GM21576 (cell line): ENCODE results near the gene SNAPC4.

Experiments used
- ATAC-seq: cut with Tn5 transposase; IDR thresholded peaks from one replicate; pipeline ENCODE4 v1.9.1; 2021; ENCODE audit warnings: mild to moderate bottlenecking, moderate library complexity; ENCODE audit not compliant: unreplicated experiment

The SNAPC4 gene

DNA sequence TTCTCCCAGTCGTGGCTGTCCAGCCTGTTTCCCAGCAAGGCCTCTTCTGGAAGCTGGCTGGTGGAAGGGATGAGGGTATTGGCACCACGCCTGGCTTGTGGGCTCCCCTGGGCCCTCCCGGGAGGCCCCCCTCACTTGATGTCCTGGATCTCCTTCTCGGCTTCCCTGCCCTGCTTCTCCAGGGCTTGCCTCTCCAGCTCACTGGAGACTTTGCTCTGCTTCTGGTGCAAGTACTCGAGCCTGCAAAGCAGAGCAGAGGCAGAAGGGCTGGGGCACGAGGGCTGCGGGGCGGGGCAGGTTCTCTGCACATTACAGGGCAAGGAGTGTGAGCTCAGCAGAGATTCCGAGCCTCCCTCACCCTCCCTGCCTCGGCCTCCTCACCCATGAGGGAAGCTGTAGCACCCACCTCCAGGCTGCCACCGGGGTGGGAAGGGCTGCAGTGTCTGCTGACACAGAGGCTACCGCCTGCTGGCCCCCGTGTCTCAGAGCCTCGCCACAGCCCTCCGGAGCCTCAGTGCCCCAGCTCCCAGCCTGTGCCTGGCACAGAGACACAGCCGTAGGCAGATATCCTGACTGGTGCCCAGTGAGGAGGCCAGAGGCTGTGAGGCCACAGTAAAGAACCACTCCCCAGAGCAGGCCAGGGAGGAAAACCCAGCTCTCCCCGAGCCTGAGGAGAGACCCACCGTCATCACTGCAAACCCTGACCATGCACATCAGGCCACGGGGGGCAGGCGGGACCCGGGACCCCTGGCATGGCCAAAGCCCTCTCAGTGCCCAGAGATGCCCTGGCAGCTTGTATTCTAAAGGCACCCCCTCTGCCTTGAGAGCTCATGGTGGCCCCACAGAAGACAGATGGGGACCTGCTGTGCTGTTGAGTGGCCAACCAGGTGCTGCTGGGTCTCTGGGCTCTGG, 7.2 kb downstream of the SNAPC4 start:
- no peak for ATAC-seq

DNA sequence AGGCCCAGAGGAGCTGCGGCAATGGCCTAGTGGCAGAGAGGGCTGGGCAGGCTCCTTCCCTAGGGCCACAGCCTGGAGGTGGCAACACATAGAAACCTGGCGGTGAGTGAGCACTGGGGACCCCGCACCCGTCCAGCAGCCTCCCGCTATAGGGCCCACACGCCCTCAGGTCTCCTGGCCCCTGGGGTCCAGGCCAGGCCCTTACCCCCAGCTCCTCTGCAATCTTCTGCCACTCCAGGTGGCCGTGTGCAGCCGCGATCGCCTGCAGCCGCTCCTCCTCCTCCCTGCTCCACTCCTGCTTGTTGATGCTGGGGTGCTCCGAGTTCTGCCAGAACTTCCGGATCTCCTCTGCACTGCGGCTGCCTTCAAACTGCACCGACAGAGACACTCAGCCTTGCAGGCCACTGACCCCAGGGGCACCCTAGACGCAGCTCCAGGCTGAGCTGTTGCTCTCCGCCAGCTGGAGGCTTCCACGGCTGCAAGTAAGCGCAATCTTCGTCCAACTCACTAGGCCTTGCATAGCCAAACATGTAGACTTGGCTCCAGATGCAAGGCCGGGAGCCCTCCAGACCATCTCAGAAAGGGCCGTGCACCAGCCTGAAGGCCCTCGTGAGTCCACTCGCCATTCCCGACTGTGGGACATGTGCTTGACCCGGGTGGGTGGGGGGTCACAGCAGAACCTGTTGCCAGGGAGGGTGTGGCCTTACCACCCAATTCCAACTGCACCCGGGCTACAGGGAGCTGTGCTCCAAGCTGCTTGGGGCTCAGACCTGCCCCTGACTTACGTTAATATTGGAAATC, 8.0 kb downstream of the SNAPC4 start:
- no peak for ATAC-seq

GRCh38 chr9:136389396-136389795, 10.6 kb downstream of the SNAPC4 start:
- no peak for ATAC-seq

- no peak for ATAC-seq
These were observed 12.8 kb downstream of the SNAPC4 start for GRCh38 chr9:136387217-136387616.

DNA sequence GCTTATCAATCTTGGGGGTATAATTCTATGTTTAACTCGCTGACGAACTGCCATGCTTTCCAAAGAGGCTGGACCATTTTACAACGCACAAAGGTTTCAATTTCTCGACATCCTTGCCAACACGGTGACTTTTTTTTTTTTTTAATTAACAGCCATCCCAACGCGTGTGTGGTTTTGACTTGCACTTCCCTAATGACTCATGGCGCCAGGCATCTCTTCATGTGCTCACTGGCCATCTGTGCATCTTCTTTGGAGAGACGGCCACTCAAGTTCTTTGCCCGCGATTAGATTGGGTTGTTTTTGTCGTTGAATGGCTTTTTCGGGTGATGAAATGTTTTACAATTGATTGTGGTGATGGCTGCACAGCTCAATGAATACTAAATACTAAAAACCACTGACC, 14.0 kb downstream of the SNAPC4 start:
- ATAC-seq, result no peak

DNA sequence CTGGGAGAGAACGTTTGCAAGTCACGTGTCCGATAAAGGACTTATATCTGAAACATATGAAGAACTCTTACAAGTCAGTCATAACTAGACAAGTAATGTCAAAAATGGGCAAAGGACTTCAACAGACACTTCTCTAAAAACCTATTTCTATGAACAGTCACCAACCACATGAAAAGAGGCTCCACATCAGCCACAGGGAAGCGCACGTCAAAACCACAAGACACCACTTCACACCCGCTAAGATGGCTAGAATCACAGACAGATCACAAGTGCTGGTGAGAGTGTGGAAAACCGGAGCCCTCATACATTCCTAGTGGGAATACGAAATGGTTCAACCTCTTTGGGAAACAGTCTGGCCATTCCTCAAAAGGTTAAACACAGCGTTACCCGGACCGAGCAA, 15.0 kb downstream of the SNAPC4 start:
- no peak for ATAC-seq

DNA sequence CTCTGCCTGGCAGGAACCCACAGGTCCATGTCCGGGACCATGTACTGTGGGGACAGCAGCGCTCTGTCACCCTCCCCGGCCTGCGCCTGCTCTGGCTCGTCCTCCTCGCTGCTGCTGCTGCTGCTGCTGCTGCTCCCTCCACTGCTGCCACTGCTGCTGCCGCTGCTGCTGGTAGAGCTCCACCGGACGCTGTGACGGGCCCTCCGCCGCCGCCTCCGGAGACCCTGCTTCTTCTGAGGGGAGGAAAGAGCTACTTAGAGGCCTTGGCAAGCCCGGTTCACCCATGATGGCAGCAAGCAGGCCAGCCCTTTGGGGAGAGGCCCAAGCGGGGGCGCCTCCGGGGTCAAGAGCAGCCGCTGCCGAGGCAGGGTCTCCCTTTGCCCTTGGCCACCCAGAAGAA, 16.5 kb downstream of the SNAPC4 start:
- no peak for ATAC-seq

DNA sequence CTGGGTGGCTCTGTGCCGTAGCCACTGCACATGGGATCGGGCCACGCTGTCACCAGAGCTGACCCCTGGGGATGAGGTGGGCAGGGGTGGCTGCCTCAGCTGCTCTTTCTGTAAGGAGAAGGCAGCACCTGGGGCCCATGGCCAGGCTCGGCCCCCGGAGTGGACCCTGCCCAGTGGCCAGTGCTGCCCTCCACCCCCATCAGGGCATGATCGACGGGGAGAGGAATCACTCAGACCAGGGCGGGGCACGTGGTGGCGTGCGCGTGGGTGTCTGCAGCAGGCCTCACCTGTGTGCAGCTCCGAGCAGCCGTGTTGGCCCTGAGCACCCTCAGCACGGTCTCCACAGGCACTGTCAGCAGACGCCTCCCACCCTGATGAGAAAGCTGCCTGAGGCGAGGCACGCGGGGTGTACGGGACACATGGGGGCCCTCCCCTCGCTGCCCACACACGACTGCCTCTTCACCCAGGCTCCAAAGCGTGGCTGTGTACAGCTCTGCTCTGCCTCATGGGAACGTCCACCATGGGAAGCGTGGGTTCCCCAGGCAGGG, 17.9 kb downstream of the SNAPC4 start:
- ATAC-seq, result no peak

DNA sequence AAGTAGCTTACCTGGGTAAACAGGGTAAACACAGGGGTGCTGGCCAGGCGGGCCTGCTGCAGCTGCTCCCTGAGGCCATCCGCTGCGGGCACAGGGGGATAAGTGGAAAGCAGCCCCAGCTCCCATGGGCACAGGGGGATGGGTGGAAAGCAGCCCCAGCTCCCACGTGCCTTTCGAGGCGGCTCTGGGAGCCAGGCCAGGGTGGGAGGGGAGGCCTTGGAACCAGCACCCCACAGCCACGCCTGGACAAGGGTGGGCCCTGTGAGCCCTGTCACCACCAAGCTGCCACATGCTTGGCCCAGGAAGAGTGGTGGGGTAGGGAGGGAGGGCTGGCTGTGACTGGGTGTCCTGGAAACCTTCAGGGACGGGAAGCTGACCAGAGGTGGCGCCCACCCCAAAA, 18.7 kb downstream of the SNAPC4 start:
- ATAC-seq, result no peak

GRCh38 chr9:136380381-136380780, 19.6 kb downstream of the SNAPC4 start:
- ATAC-seq, result no peak

- ATAC-seq, result no peak
These were observed 20.1 kb downstream of the SNAPC4 start for GRCh38 chr9:136379891-136380290.

GRCh38 chr9:136379401-136379800, 20.6 kb downstream of the SNAPC4 start:
- ATAC-seq, result no peak

GRCh38 chr9:136379003-136379287, 21.0 kb downstream of the SNAPC4 start:
- ATAC-seq, result no peak

GRCh38 chr9:136378170-136379002, 21.6 kb downstream of the SNAPC4 start:
- ATAC-seq, result no peak

DNA sequence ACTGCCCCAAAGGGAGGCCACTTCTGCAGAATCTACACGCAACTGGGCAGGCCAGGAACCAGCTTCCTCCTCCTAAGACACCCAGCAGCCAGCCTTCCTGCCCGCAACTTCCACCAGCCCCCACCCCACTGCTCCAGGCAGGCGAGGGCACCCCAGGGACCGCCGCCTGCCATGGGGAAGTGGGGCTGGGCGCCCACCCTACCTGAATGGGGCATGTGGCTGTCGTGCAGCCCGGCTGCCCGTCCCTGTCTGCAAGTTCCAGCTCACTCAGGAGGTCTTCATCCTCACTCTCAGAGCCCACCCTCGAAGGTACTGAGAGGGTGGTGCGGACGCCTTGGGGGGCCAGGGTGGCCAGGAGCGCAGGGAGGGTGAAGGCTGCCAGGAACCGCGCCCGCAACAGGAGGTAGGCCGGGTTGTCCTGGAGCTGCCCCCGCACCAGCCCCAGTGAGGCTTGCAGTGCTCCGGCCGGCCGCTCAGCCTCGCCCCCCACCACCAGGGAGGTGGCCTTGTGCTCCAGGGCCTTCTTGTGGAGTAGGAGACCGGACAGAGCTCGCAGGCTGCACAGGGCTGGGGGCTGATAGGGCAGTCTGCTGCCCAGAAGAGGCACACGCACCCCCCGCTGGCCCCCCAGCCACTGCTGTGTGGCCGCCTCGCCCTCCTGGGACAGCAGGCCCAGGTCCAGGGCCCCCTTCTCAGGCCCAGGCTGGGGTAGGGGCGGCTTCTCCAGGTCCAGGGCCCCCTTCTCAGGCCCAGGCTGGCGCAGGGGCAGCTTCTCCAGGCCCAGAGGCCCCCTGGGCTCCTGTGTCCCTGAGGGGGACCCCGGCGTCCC, 22.4 kb downstream of the SNAPC4 start:
- no peak for ATAC-seq

DNA sequence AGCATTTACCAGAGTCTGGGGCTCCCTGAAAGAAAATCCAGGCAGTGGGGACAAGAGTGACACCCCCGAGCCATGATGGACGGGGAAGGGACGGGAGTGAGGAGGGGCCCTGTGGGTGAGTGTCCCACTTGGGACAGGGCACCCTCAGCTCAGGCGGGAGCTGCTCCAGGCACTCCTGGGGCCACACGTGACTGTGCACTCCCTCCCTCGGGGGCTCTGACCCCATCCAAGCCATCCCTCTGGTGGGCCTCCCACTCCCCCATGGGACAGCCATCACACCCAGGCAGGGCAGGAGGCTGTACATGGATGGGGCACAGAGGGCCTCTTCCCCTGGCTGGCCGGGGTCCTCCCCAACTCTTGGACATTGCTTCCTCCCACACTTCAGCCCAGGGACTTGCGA, 23.5 kb downstream of the SNAPC4 start:
- ATAC-seq, result no peak

DNA sequence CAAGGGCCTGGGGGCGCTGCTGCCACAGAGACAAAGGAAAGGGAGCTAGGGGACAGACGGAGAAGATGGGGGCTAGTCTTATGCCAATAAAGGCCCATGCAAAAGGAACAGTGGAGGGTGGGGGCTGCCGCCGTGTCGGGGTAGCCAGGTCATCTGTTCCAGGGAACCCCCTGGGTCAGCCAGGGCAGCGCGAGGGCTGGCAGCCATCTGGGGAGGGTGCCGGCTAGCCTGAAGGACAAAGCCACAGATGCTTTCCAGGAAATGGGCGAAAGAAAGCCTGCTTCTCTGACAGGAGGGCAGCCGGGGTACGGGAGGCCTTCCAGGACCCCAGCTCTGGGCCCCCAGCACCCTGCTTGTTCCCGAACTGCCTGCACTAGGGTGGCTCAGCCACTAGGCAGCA, 24.9 kb downstream of the SNAPC4 start:
- ATAC-seq, result no peak

- no peak for ATAC-seq
These were observed 25.8 kb downstream of the SNAPC4 start for GRCh38 chr9:136374183-136374575.

- no peak for ATAC-seq
These were observed 26.4 kb downstream of the SNAPC4 start, which contains the start of gene CARD9 for GRCh38 chr9:136373300-136374182. TSS of gene CARD9 (minus strand) at chr9:136373669. CDS start at chr9:136372078, 1,591 bp downstream.
